WTC11 (cell line): ENCODE results near the gene MTFMT. TPM values are rescaled to one million over a fixed set of nuclear protein-coding genes. Genes with fewer than 3 reads are reported as not detected.
A peak's percentile ranks its signal among the peaks of the same experiment; 100 is the strongest.

Experiments used
- ATAC-seq: fragments of 200-7000 bp; cut with Tn5 transposase; 2 replicates; pipeline ENCODE4 v1.10.0; 2021; ENCODE audit warnings: mild to moderate bottlenecking, moderate library complexity
- CTCF ChIA-PET: fragments of 300-600 bp; sonication (Branson Sonifier 250); formaldehyde crosslinking; loops from one replicate; lab custom pipeline; 2021; ENCODE audit warnings: antibody characterized with exemption; lab: Charles Lee
- POLR2A ChIA-PET: fragments of 350-600 bp; sonication (Branson Sonifier 250); formaldehyde crosslinking; loops from one replicate; lab custom pipeline; 2021; ENCODE audit warnings: antibody characterized with exemption; lab: Charles Lee
- DNase-seq: peaks from one replicate; pipeline ENCODE4 v3.0.0; 2021; ENCODE audit warnings: low spot score
- H3K27ac Mint-ChIP-seq: 2 replicates; pipeline ENCODE4 v1.8.0; 2021; ENCODE audit warnings: mixed read lengths
- H3K27me3 Mint-ChIP-seq: 2 replicates; pipeline ENCODE4 v1.8.0; 2021; ENCODE audit warnings: low read depth, mild to moderate bottlenecking, moderate library complexity, mixed read lengths
- H3K36me3 Mint-ChIP-seq: 2 replicates; pipeline ENCODE4 v1.8.0; 2021; ENCODE audit warnings: mixed read lengths
- H3K4me1 Mint-ChIP-seq: 2 replicates; pipeline ENCODE4 v1.8.0; 2022; ENCODE audit warnings: mixed read lengths
- H3K4me3 Mint-ChIP-seq: 2 replicates; pipeline ENCODE4 v1.8.0; 2021; ENCODE audit warnings: mild to moderate bottlenecking, moderate library complexity, mixed read lengths
- H3K9me3 Mint-ChIP-seq: 2 replicates; pipeline ENCODE4 v1.8.0; 2021; ENCODE audit warnings: mixed read lengths
- AFF4 ChIP-seq: sonication (generic); formaldehyde crosslinking; IDR thresholded peaks from 2 replicates; pipeline ENCODE4 v1.8.1; 2023; ENCODE audit warnings: mild to moderate bottlenecking, missing genetic modification reagents, borderline replicate concordance
- ATF6 ChIP-seq: sonication (generic); formaldehyde crosslinking; IDR thresholded peaks from 2 replicates; pipeline ENCODE4 v1.8.1; 2023; ENCODE audit warnings: mild to moderate bottlenecking, missing genetic modification reagents
- CTCF ChIP-seq: fragments of 200-600 bp; IDR thresholded peaks from 2 replicates; pipeline ENCODE4 v1.8.0; 2022; ENCODE audit warnings: antibody characterized with exemption
- ETV6 ChIP-seq: sonication (generic); formaldehyde crosslinking; IDR thresholded peaks from 2 replicates; pipeline ENCODE4 v1.8.1; 2022; ENCODE audit warnings: mild to moderate bottlenecking, missing genetic modification reagents
- MLX ChIP-seq: sonication (generic); formaldehyde crosslinking; IDR thresholded peaks from 2 replicates; pipeline ENCODE4 v1.8.1; 2023; ENCODE audit warnings: mild to moderate bottlenecking, missing genetic modification reagents, moderate library complexity
- NR2C2 ChIP-seq: sonication (generic); formaldehyde crosslinking; IDR thresholded peaks from 2 replicates; pipeline ENCODE4 v1.8.0; 2022; ENCODE audit warnings: mild to moderate bottlenecking, missing genetic modification reagents
- USF1 ChIP-seq: sonication (generic); formaldehyde crosslinking; IDR thresholded peaks from 2 replicates; pipeline ENCODE4 v1.8.0; 2022; ENCODE audit warnings: mild to moderate bottlenecking, missing genetic modification reagents
- ZNF317 ChIP-seq: sonication (generic); formaldehyde crosslinking; IDR thresholded peaks from 2 replicates; pipeline ENCODE4 v1.8.1; 2023; ENCODE audit warnings: low read depth, mild to moderate bottlenecking, moderate library complexity, missing genetic modification reagents, borderline replicate concordance
- ZNF512 ChIP-seq: sonication (generic); formaldehyde crosslinking; IDR thresholded peaks from 2 replicates; pipeline ENCODE4 v1.8.1; 2022; ENCODE audit warnings: missing genetic modification reagents, borderline replicate concordance
- total RNA-seq: library from RNA; stranded (reverse); gene quantifications from 3 replicates; pipeline ENCODE4 v1.2.3, GENCODE V29; 2021

The MTFMT gene
- total RNA-seq, 1 experiment from 2014 or later = 26.7 TPM

GRCh38 chr15:65034719-65035118 lies 5.3 kb upstream of the MTFMT start:
- no peaks in the 10 kb centered on the region for H3K9me3 Mint-ChIP-seq
- no peak overlapping the region for H3K27ac Mint-ChIP-seq
- no peak overlapping the region for H3K4me3 Mint-ChIP-seq
- H3K27me3 Mint-ChIP-seq = peaks cover 6% of the 10 kb centered on the region
- ATAC-seq (no peak), DNase-seq (no peak)
- H3K36me3 Mint-ChIP-seq = no peaks in the 10 kb centered on the region
- POLR2A ChIA-PET = interaction anchor here (0.5 kb wide), 1 partner anchor 55 kb away, joined by 4 read pairs; no protein-coding TSS in a partner anchor
- CTCF ChIA-PET = interaction anchor here (1.1 to 4.1 kb wide), 11 partner anchors 12 to 177 kb away, joined by 4 to 68 read pairs (median 11); partner anchors contain the start of genes KBTBD13 and RASL12
- TF ChIP-seq USF1 = no peak
- no peak for TF ChIP-seq NR2C2 (CRISPR knock-in tag)
- TF ChIP-seq ZNF512 (CRISPR knock-in tag) = no peak
- no peak for TF ChIP-seq AFF4 (CRISPR knock-in tag)
- peaks cover 11% of the 10 kb centered on the region for H3K4me1 Mint-ChIP-seq

GRCh38 chr15:65033659-65034269 lies 4.3 kb upstream of the MTFMT start:
- POLR2A ChIA-PET = no interaction called here
- 0 out of 2 replicates have a peak, but pooled peaks have one; percentile 16 for TF ChIP-seq USF1
- TF ChIP-seq ZNF317 (CRISPR knock-in tag) = no peak
- H3K27me3 Mint-ChIP-seq = peaks cover 6% of the 10 kb centered on the region
- no peaks in the 10 kb centered on the region for H3K9me3 Mint-ChIP-seq
- peaks cover 11% of the 10 kb centered on the region for H3K4me1 Mint-ChIP-seq
- no peak overlapping the region for H3K27ac Mint-ChIP-seq
- no peak overlapping the region for H3K4me3 Mint-ChIP-seq
- CTCF ChIA-PET = interaction anchor here (0.6 to 4.1 kb wide), 24 partner anchors 9 to 431 kb away, joined by 3 to 68 read pairs (median 4); partner anchors contain the start of genes KBTBD13, RASL12 and UBAP1L
- no peaks in the 10 kb centered on the region for H3K36me3 Mint-ChIP-seq
- DNase-seq (no peak), ATAC-seq (0 out of 2 replicates have a peak, but pooled peaks have one; percentile 6)

- peaks cover 18% of the 10 kb centered on the region for H3K4me1 Mint-ChIP-seq
- no peaks in the 10 kb centered on the region for H3K36me3 Mint-ChIP-seq
- H3K27me3 Mint-ChIP-seq = peaks cover 6% of the 10 kb centered on the region
- H3K9me3 Mint-ChIP-seq = no peaks in the 10 kb centered on the region
- peak overlapping the region; percentile 14; the same call in 1 of the 2 replicates for H3K4me3 Mint-ChIP-seq
- peak; percentile 83 for DNase-seq
- ChIA-PET POLR2A (no interaction called here), CTCF (interaction anchor here (0.6 to 4.1 kb wide), 15 partner anchors 10 to 272 kb away, joined by 3 to 68 read pairs (median 5); partner anchors contain the start of gene KBTBD13)
- TF ChIP-seq MLX (CRISPR knock-in tag) (no peak), ETV6 (CRISPR knock-in tag) (peak; percentile 68; the same call in 1 of the 2 replicates), CTCF (peak; percentile 51), ATF6 (CRISPR knock-in tag) (no peak)
- no peak overlapping the region for H3K27ac Mint-ChIP-seq
- ATAC-seq = peak; percentile 86
Observed at GRCh38 chr15:65032801-65033537, 3.5 kb upstream of the MTFMT start.
